Measurements from ENCODE around the gene CATSPERD. TPM values are rescaled to one million over a fixed set of nuclear protein-coding genes. Genes with fewer than 3 reads are reported as not detected.
"Not testable (repeated sequence)": the region's sequence is repeated elsewhere in the genome, so short reads cannot be mapped to it uniquely, and the experiment has no call there.

CATSPERD gene
- polyA plus RNA-seq, 3 donors: not detected

GRCh38 chr19:5700455-5701092, 19.9 kb upstream of the CATSPERD start:
- intact Hi-C loops (cut with micrococcal nuclease): no loop called here

GRCh38 chr19:5702053-5702410, 18.4 kb upstream of the CATSPERD start:
- H3K4me3 Mint-ChIP-seq; H3K27ac Mint-ChIP-seq; H3K9me3 Mint-ChIP-seq; H3K79me2 ChIP-seq (ENCODE audit: insufficient read depth, low read length); H3K9ac ChIP-seq (ENCODE audit: insufficient read depth, low read length, poor library complexity, severe bottlenecking); DNase-seq; H3K27me3 ChIP-seq (ENCODE audit: control insufficient read depth in 2 of 2, insufficient read depth in 2 of 2, low read length in 2 of 2); H3K9me3 ChIP-seq (replicated peaks in 1 of 2; ENCODE audit: control insufficient read depth in 1 of 2, insufficient read depth in 1 of 2, low read length in 2 of 2); H3K4me1 ChIP-seq (ENCODE audit: control insufficient read depth in 1 of 2, insufficient read depth in 2 of 2, low read length in 2 of 2); H3K4me1 Mint-ChIP-seq; H2AFZ ChIP-seq (ENCODE audit: insufficient read depth, low read depth, low read length, poor library complexity, severe bottlenecking); H3K4me2 ChIP-seq (replicated peaks; ENCODE audit: extremely low read depth, low read length, poor library complexity, severe bottlenecking); H3K27ac ChIP-seq (ENCODE audit: low read depth in 1 of 2, low read length in 2 of 2); H3K27me3 Mint-ChIP-seq (ENCODE audit: low read depth in 3 of 3); H3K4me3 ChIP-seq (replicated peaks in 1 of 3; ENCODE audit: low read depth in 2 of 3, low read length in 3 of 3); intact Hi-C loops (cut with micrococcal nuclease): not testable (repeated sequence)
- peaks cover 64 to 69% of the 10 kb centered on the region in 2 donors for H3K36me3 ChIP-seq (replicated peaks in 1 of 2; ENCODE audit: control insufficient read depth in 1 of 2, insufficient read depth in 2 of 2, low read length in 2 of 2)
- WGBS (ENCODE audit: insufficient coverage): no CpG with 5 or more reads among the region's 28 CpGs
- H3K36me3 Mint-ChIP-seq: peaks cover 46 to 75% of the 10 kb centered on the region in 2 donors
- peaks cover 10% of the 10 kb centered on the region for H4K20me1 ChIP-seq (ENCODE audit: insufficient read depth, low read length)

More at GRCh38 chr19:5700455-5701092, 19.9 kb upstream of the CATSPERD start:
- Histone ChIP-seq H3K79me2 (ENCODE audit: insufficient read depth, low read length) (no peaks in the 10 kb centered on the region), H3K27ac (ENCODE audit: low read depth in 1 of 2, low read length in 2 of 2) (no peak overlapping the region), H3K36me3 (replicated peaks in 1 of 2; ENCODE audit: control insufficient read depth in 1 of 2, insufficient read depth in 2 of 2, low read length in 2 of 2) (peaks cover 65 to 69% of the 10 kb centered on the region in 2 donors), H3K9ac (ENCODE audit: insufficient read depth, low read length, poor library complexity, severe bottlenecking) (no peak overlapping the region), H4K20me1 (ENCODE audit: insufficient read depth, low read length) (peaks cover 25% of the 10 kb centered on the region), H3K27me3 (ENCODE audit: control insufficient read depth in 2 of 2, insufficient read depth in 2 of 2, low read length in 2 of 2) (no peaks in the 10 kb centered on the region), H3K9me3 (replicated peaks in 1 of 2; ENCODE audit: control insufficient read depth in 1 of 2, insufficient read depth in 1 of 2, low read length in 2 of 2) (no peaks in the 10 kb centered on the region), H3K4me1 (ENCODE audit: control insufficient read depth in 1 of 2, insufficient read depth in 2 of 2, low read length in 2 of 2) (no peaks in the 10 kb centered on the region), H3K4me2 (replicated peaks; ENCODE audit: extremely low read depth, low read length, poor library complexity, severe bottlenecking) (no peak overlapping the region), H2AFZ (ENCODE audit: insufficient read depth, low read depth, low read length, poor library complexity, severe bottlenecking) (no peak overlapping the region), H3K4me3 (replicated peaks in 1 of 3; ENCODE audit: low read depth in 2 of 3, low read length in 3 of 3) (no peak overlapping the region)
- H3K9me3 Mint-ChIP-seq: peaks cover 0 to 3% (median 0%) of the 10 kb centered on the region in 7 donors
- H3K4me3 Mint-ChIP-seq: no peak overlapping the region
- 92% methylated on average over 18 of the region's 22 CpGs for WGBS (ENCODE audit: insufficient coverage)
- TF ChIP-seq CTCF (IDR thresholded peaks at IDR 0.05): no peak
- no peak for DNase-seq
- H3K27ac Mint-ChIP-seq: peak overlapping the region in 1 of 7 donors; percentile 61
- peaks cover 39 to 70% of the 10 kb centered on the region in 2 donors for H3K36me3 Mint-ChIP-seq
- H3K4me1 Mint-ChIP-seq: no peaks in the 10 kb centered on the region
- peaks cover 0 to 1% (median 0%) of the 10 kb centered on the region in 3 donors for H3K27me3 Mint-ChIP-seq (ENCODE audit: low read depth in 3 of 3)
